SK-N-SH treated with all-trans-retinoic acid at 6 μM for 48 hours (cell line): Measurements from ENCODE around the gene STUM.

Source experiments
- ATAC-seq: fragments of 200-7000 bp; cut with Tn5 transposase; 3 replicates; pipeline ENCODE4 v1.9.1; 2020; ENCODE audit warnings: mild to moderate bottlenecking, moderate library complexity
- ARNTL ChIP-seq: fragments of 450-650 bp; formaldehyde crosslinking; IDR thresholded peaks from 2 replicates; pipeline ENCODE4 v1.5.0; 2020; ENCODE audit warnings: low read depth, mild to moderate bottlenecking, moderate library complexity, borderline replicate concordance
- BACH2 ChIP-seq: fragments of 250-450 bp; sonication (Bioruptor Pico); IDR thresholded peaks from 2 replicates; pipeline ENCODE4 v1.9.0; 2021; ENCODE audit warnings: mild to moderate bottlenecking, borderline replicate concordance
- CREB5 ChIP-seq: fragments of 250-450 bp; sonication (Bioruptor Pico); IDR thresholded peaks from 2 replicates; pipeline ENCODE4 v1.5.1; 2020; ENCODE audit warnings: low read depth, mild to moderate bottlenecking, moderate library complexity
- CSDC2 ChIP-seq: fragments of 250-450 bp; sonication (Bioruptor Pico); IDR thresholded peaks from 2 replicates; pipeline ENCODE4 v1.5.0; 2020; ENCODE audit warnings: mild to moderate bottlenecking, moderate library complexity
- ESRRG ChIP-seq: fragments of 250-450 bp; sonication (Bioruptor Pico); IDR thresholded peaks from 2 replicates; pipeline ENCODE4 v1.6.1; 2021; ENCODE audit warnings: mild to moderate bottlenecking
- ISL1 ChIP-seq: fragments of 250-450 bp; sonication (Bioruptor Pico); IDR thresholded peaks from 2 replicates; pipeline ENCODE4 v2.1.2; 2022; ENCODE audit warnings: mild to moderate bottlenecking, moderate library complexity
- OSR1 ChIP-seq: fragments of 250-450 bp; sonication (Bioruptor Pico); IDR thresholded peaks from 2 replicates; pipeline ENCODE4 v1.8.0; 2022; ENCODE audit warnings: moderate library complexity, mild to moderate bottlenecking, inconsistent platforms
- PATZ1 ChIP-seq: fragments of 250-450 bp; sonication (Bioruptor Pico); IDR thresholded peaks from 2 replicates; pipeline ENCODE4 v1.8.0; 2020; ENCODE audit warnings: mild to moderate bottlenecking, moderate library complexity, borderline replicate concordance
- POU6F1 ChIP-seq: fragments of 250-450 bp; sonication (Bioruptor Pico); IDR thresholded peaks from 2 replicates; pipeline ENCODE4 v1.8.0; 2021; ENCODE audit warnings: low read depth, mild to moderate bottlenecking, moderate library complexity, borderline replicate concordance
- PPARA ChIP-seq: fragments of 250-450 bp; sonication (Bioruptor Pico); IDR thresholded peaks from 2 replicates; pipeline ENCODE4 v1.5.0; 2020; ENCODE audit warnings: mild to moderate bottlenecking, borderline replicate concordance
- RARB ChIP-seq: fragments of 250-450 bp; sonication (Bioruptor Pico); IDR thresholded peaks from 2 replicates; pipeline ENCODE4 v1.8.0; 2021; ENCODE audit warnings: mild to moderate bottlenecking, moderate library complexity
- SNAI2 ChIP-seq: fragments of 250-450 bp; sonication (Bioruptor Pico); IDR thresholded peaks from 2 replicates; pipeline ENCODE4 v1.5.0; 2020; ENCODE audit warnings: mild to moderate bottlenecking, moderate library complexity
- TCF4 ChIP-seq: fragments of 250-450 bp; sonication (Bioruptor Pico); IDR thresholded peaks from 2 replicates; pipeline ENCODE4 v1.8.0; 2021; ENCODE audit warnings: mild to moderate bottlenecking, moderate library complexity, borderline replicate concordance
- TOX ChIP-seq: fragments of 250-450 bp; sonication (Bioruptor Pico); IDR thresholded peaks from 2 replicates; pipeline ENCODE4 v1.8.0; 2021; ENCODE audit warnings: mild to moderate bottlenecking, moderate library complexity, borderline replicate concordance
- TSHZ2 ChIP-seq: fragments of 250-450 bp; sonication (Bioruptor Pico); IDR thresholded peaks from 2 replicates; pipeline ENCODE4 v1.5.0; 2020; ENCODE audit warnings: mild to moderate bottlenecking, moderate library complexity
- ZC3H10 ChIP-seq: fragments of 250-450 bp; sonication (Bioruptor Pico); IDR thresholded peaks from 2 replicates; pipeline ENCODE4 v1.5.1; 2021; ENCODE audit warnings: mild to moderate bottlenecking, moderate library complexity
- ZFP3 ChIP-seq: fragments of 250-450 bp; sonication (Bioruptor Pico); IDR thresholded peaks from 2 replicates; pipeline ENCODE4 v1.5.0; 2020; ENCODE audit warnings: mild to moderate bottlenecking, moderate library complexity
- ZFP30 ChIP-seq: fragments of 450-650 bp; formaldehyde crosslinking; IDR thresholded peaks from 2 replicates; pipeline ENCODE4 v1.5.0; 2022; ENCODE audit warnings: mild to moderate bottlenecking, moderate library complexity
- ZNF565 ChIP-seq: fragments of 450-650 bp; formaldehyde crosslinking; conservative IDR thresholded peaks from 2 replicates; pipeline ENCODE4 v1.5.0; 2020; ENCODE audit warnings: low read depth, mild to moderate bottlenecking, moderate library complexity
- ZNF70 ChIP-seq: fragments of 450-650 bp; formaldehyde crosslinking; IDR thresholded peaks from 2 replicates; pipeline ENCODE4 v1.5.0; 2020; ENCODE audit warnings: mild to moderate bottlenecking, moderate library complexity
- ZNF8 ChIP-seq: fragments of 450-650 bp; formaldehyde crosslinking; IDR thresholded peaks from 2 replicates; pipeline ENCODE4 v1.5.0; 2020; ENCODE audit warnings: mild to moderate bottlenecking, moderate library complexity

Gene STUM

GRCh38 chr1:226535666-226536065 is 12.9 kb upstream of the STUM start:
- no peak for TF ChIP-seq RARB (CRISPR knock-in tag)
- no peak for TF ChIP-seq SNAI2 (CRISPR knock-in tag)
- no peak for TF ChIP-seq BACH2 (CRISPR knock-in tag)
- TF ChIP-seq TCF4 (CRISPR knock-in tag) = no peak
- no peak for TF ChIP-seq ZNF8 (CRISPR knock-in tag)
- TF ChIP-seq PPARA (CRISPR knock-in tag) = no peak
- no peak for TF ChIP-seq TSHZ2
- no peak for TF ChIP-seq ZNF565 (CRISPR knock-in tag)
- no peak for TF ChIP-seq ZC3H10 (CRISPR knock-in tag)
- ATAC-seq = no peak

GRCh38 chr1:226541231-226541630 is 7.3 kb upstream of the STUM start:
- no peak for TF ChIP-seq TOX (CRISPR knock-in tag)
- TF ChIP-seq ZFP30 = no peak
- no peak for TF ChIP-seq ISL1
- no peak for TF ChIP-seq CREB5
- TF ChIP-seq OSR1 (CRISPR knock-in tag) = no peak
- no peak for TF ChIP-seq POU6F1 (CRISPR knock-in tag)
- no peak for TF ChIP-seq ZFP3 (CRISPR knock-in tag)
- ATAC-seq = no peak

- no peak for ATAC-seq
- TF ChIP-seq ESRRG (no peak), ZFP3 (CRISPR knock-in tag) (no peak), ISL1 (no peak), BACH2 (CRISPR knock-in tag) (no peak), PATZ1 (no peak), TOX (CRISPR knock-in tag) (no peak), SNAI2 (CRISPR knock-in tag) (no peak), ZNF70 (CRISPR knock-in tag) (no peak), TSHZ2 (no peak), PPARA (CRISPR knock-in tag) (no peak), OSR1 (CRISPR knock-in tag) (no peak), CSDC2 (CRISPR knock-in tag) (no peak), CREB5 (no peak), ZNF8 (CRISPR knock-in tag) (no peak), ZNF565 (CRISPR knock-in tag) (no peak), ARNTL (no peak), POU6F1 (CRISPR knock-in tag) (no peak)
These were observed 6.6 kb upstream of the STUM start for GRCh38 chr1:226541631-226542622.
